ENCODE data around the gene GLRA3. TPM values are rescaled to one million over a fixed set of nuclear protein-coding genes. Genes with fewer than 3 reads are reported as not detected.
A peak's percentile ranks its signal among the peaks of the same experiment; 100 is the strongest.
"Not testable (repeated sequence)": the region's sequence is repeated elsewhere in the genome, so short reads cannot be mapped to it uniquely, and the experiment has no call there.

Gene GLRA3
- total and polyA plus RNA-seq, 10 of the 15 experiments (the other 5 are each of a cell fraction or from before 2014, with no cell fraction given), result not detected

DNA sequence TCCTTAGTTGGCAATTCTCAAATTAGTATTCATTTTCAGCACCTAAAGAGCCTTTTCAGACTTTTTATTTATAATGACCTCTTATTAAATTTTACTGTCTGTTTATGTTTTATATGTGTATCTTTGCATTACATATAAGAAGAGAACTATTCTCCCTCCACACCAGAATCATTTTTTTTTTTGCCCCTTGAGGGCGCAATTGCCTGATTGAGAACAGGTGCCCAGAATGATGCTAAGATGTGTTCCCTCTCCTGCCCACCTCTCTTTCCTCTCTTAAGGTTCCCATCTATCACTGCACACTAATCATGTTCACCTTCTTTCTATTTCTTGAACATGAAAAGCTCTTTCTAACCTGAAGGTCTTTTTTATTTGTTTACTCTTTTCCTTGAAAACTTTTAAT, 44.9 kb upstream of the GLRA3 start:
- no peaks in the 10 kb centered on the region for H3K79me2 ChIP-seq (ENCODE audit: control insufficient read depth, insufficient read depth, low read length)
- RAD21 ChIA-PET (ENCODE audit: unreplicated experiment), result interaction anchor here (0.7 to 1.7 kb wide), 7 partner anchors 56 to 251 kb away, joined by 3 to 5 read pairs (median 3); no protein-coding TSS in a partner anchor

DNA sequence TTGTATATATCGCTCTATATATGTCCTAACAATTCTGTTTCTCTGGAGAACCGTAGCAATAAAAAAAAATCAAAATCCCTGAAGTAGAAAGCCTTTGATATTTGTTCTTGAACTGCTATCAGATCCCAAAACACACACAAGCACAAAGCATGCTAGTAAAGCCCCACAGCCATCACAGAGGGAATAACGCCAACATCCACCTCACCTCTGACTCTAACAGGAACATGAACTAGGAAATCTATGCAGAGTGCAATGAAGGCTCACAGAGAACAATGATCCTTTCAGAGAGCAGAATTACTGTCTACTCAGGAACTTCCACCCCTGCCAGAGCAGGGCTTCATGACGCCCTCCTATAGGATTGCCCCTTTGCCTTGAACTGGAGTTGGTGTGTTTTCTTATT, 44.1 kb upstream of the GLRA3 start:
- H3K4me2 ChIP-seq (ENCODE audit: control insufficient read depth, insufficient read depth); H3K27me3 ChIP-seq (replicated peaks in 1 of 2; ENCODE audit: control insufficient read depth in 2 of 2, insufficient read depth in 2 of 2, low read length in 1 of 2); H3K79me2 ChIP-seq (ENCODE audit: control insufficient read depth, insufficient read depth, low read length); ATAC-seq; POLR2A ChIA-PET; RAD21 ChIA-PET (ENCODE audit: unreplicated experiment); H3K4me1 ChIP-seq (ENCODE audit: control insufficient read depth, insufficient read depth, low read length); BruUV-seq (replicated peaks); H3K9ac ChIP-seq (ENCODE audit: control insufficient read depth, insufficient read depth, low read length); H3K27ac ChIP-seq (ENCODE audit: control insufficient read depth, insufficient read depth); DNase-seq (ENCODE audit: low read depth, low spot score); H3K36me3 ChIP-seq (ENCODE audit: control insufficient read depth in 2 of 2, insufficient read depth in 2 of 2, low read length in 1 of 2); H3K4me3 ChIP-seq; H4K20me1 ChIP-seq (ENCODE audit: control insufficient read depth, insufficient read depth); H3K9me3 ChIP-seq (replicated peaks; ENCODE audit: control insufficient read depth, insufficient read depth, low read length); H2AFZ ChIP-seq (ENCODE audit: control insufficient read depth, low read depth, low read length); FAIRE-seq: not testable (repeated sequence)
- SMC1A ChIA-PET (ENCODE audit: uncharacterized antibody, unreplicated experiment), result interaction anchor here (1.0 to 3.0 kb wide), 2 partner anchors 109 to 664 kb away, joined by 3 to 15 read pairs; no protein-coding TSS in a partner anchor
- 16% methylated on average over 3 of the region's 4 CpGs for WGBS (ENCODE audit: insufficient coverage, insufficient replicate concordance, low lambda C conversion rate, missing lambda C conversion rate)
- in situ Hi-C loops (cut with MboI) (loop anchor here (25.0 kb wide), 1 partner anchor 664 kb away; no protein-coding TSS in a partner anchor), intact Hi-C loops (cut with micrococcal nuclease; ENCODE audit: unreplicated experiment) (loop anchor here (5.0 kb wide), 2 partner anchors 379 to 569 kb away; no protein-coding TSS in a partner anchor)
- CTCF ChIA-PET, result interaction anchor here (1.7 to 5.4 kb wide), 2 partner anchors 57 to 182 kb away, joined by 6 to 48 read pairs; no protein-coding TSS in a partner anchor

More for the DNA sequence above, 44.9 kb upstream of the GLRA3 start:
- 43% methylated on average over 1 of the region's 1 CpG for WGBS (ENCODE audit: insufficient coverage, insufficient replicate concordance, low lambda C conversion rate, missing lambda C conversion rate)
- SMC1A ChIA-PET (ENCODE audit: uncharacterized antibody, unreplicated experiment), result interaction anchor here (0.8 to 3.2 kb wide), 16 partner anchors 11 to 663 kb away, joined by 3 to 21 read pairs (median 4); no protein-coding TSS in a partner anchor
- in situ Hi-C loops (cut with MboI), result loop anchor here (25.0 kb wide), 1 partner anchor 663 kb away; no protein-coding TSS in a partner anchor
- no peak overlapping the region for H3K4me2 ChIP-seq (ENCODE audit: control insufficient read depth, insufficient read depth)
- no peaks in the 10 kb centered on the region for H3K4me1 ChIP-seq (ENCODE audit: control insufficient read depth, insufficient read depth, low read length)
- CTCF ChIA-PET, result interaction anchor here (0.5 to 5.4 kb wide), 22 partner anchors 11 to 1249 kb away, joined by 3 to 48 read pairs (median 3); no protein-coding TSS in a partner anchor
- POLR2A ChIA-PET, result no interaction called here
- no peaks in the 10 kb centered on the region for H3K27me3 ChIP-seq (replicated peaks in 1 of 2; ENCODE audit: control insufficient read depth in 2 of 2, insufficient read depth in 2 of 2, low read length in 1 of 2)
- no peaks in the 10 kb centered on the region for H4K20me1 ChIP-seq (ENCODE audit: control insufficient read depth, insufficient read depth)
- no peak overlapping the region for H3K9ac ChIP-seq (ENCODE audit: control insufficient read depth, insufficient read depth, low read length)
- ATAC-seq, result peak; percentile 95
- no peaks in the 10 kb centered on the region for H3K9me3 ChIP-seq (replicated peaks; ENCODE audit: control insufficient read depth, insufficient read depth, low read length)
- no peaks in the 10 kb centered on the region for H3K36me3 ChIP-seq (ENCODE audit: control insufficient read depth in 2 of 2, insufficient read depth in 2 of 2, low read length in 1 of 2)
- no peak for TF ChIP-seq EP300 (IDR thresholded peaks at IDR 0.05; ENCODE audit: borderline replicate concordance in 1 of 2, control insufficient read depth in 1 of 2, low read depth in 2 of 2, low read length in 2 of 2)
- TF ChIP-seq KAT2A (conservative IDR thresholded peaks at IDR 0.05; ENCODE audit: control insufficient read depth, low read depth, low read length), result no peak
- TF ChIP-seq SMC3 (IDR thresholded peaks at IDR 0.05; ENCODE audit: borderline replicate concordance, low read length), result peak; percentile 80; the same call in 1 of the 2 replicates
- TF ChIP-seq CEBPB (IDR thresholded peaks at IDR 0.05; ENCODE audit: borderline replicate concordance in 1 of 2, low read depth in 2 of 2, low read length in 2 of 2), result no peak
- TF ChIP-seq RAD21 (IDR thresholded peaks at IDR 0.05; ENCODE audit: insufficient read depth, low read depth, low read length), result peak; percentile 56
- TF ChIP-seq CTCF (IDR thresholded peaks at IDR 0.05 in 2 of 3, conservative IDR thresholded peaks at IDR 0.05 in 1 of 3; ENCODE audit: control insufficient read depth in 2 of 3, extremely low read depth in 1 of 3, insufficient read depth in 1 of 3, low read depth in 3 of 3, low read length in 3 of 3), result peak; percentile 33 to 64 (median 42); a peak in 4 of 6 replicates
- no peak for TF ChIP-seq NFYA (IDR thresholded peaks at IDR 0.05; ENCODE audit: borderline replicate concordance, low read depth, low read length)
- TF ChIP-seq ZNF24 (IDR thresholded peaks at IDR 0.05), result no peak
- no peak for FAIRE-seq
- BruUV-seq (replicated peaks), result no TSS peak
- H3K4me3 ChIP-seq, result no peak overlapping the region
- intact Hi-C loops (cut with micrococcal nuclease; ENCODE audit: unreplicated experiment), result loop anchor here (1.0 to 5.0 kb wide), 6 partner anchors 55 to 663 kb away; no protein-coding TSS in a partner anchor
- H2AFZ ChIP-seq (ENCODE audit: control insufficient read depth, low read depth, low read length), result no peak overlapping the region
- no peak overlapping the region for H3K27ac ChIP-seq (ENCODE audit: control insufficient read depth, insufficient read depth)
- peak; percentile 25 for DNase-seq (ENCODE audit: low read depth, low spot score)
